Stimulated activated CD4-positive, alpha-beta T cell treated with anti-CD3 and anti-CD28 coated beads, Interleukin-12 subunit alpha, Interleukin-12 subunit beta, amount 100 ng/mL, for 24 hours (primary cell): ENCODE measurements around the gene EP300.
"Not testable (repeated sequence)": the region's sequence is repeated elsewhere in the genome, so short reads cannot be mapped to it uniquely, and the experiment has no call there.

ENCODE experiments used
- DNase-seq, 2 experiments: peaks; one replicate each; pipeline ENCODE4 v3.0.0-alpha.2; 2020; ENCODE audit warnings: low read depth in 2 of 2

The EP300 gene

GRCh38 chr22:41147722-41148121 is 55.3 kb downstream of the EP300 start:
- no peak for DNase-seq

DNA sequence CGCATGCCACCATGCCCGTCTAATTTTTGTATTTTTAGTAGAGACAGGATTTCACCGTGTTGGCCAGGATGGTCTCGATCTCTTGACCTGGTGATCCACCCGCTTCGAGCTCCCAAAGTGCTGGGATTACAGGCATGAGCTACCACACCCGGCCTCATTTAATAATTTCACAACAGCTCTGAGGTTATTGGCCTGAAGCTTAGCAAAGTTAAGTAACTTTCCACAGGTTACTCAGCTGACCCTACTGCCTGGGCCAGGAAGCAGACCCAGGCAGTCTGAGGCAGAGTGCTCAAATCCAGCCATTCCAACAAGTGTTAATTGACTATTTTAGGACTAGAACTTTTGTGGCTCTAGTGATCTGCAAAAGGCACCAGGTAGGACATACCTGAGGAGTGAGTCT is 60.5 kb downstream of the EP300 start:
- DNase-seq = no peak

DNA sequence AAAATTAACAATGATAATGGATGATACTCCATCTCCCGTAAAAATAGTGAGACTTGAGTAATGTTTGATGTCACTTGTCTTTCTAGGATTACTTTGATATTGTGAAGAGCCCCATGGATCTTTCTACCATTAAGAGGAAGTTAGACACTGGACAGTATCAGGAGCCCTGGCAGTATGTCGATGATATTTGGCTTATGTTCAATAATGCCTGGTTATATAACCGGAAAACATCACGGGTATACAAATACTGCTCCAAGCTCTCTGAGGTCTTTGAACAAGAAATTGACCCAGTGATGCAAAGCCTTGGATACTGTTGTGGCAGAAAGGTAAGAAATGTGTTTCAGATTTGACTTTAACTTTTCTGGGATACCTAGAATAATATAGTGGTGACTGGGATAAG is 64.7 kb downstream of the EP300 start:
- no peak for DNase-seq

GRCh38 chr22:41169157-41169556 is 76.8 kb downstream of the EP300 start:
- no peak for DNase-seq

DNA sequence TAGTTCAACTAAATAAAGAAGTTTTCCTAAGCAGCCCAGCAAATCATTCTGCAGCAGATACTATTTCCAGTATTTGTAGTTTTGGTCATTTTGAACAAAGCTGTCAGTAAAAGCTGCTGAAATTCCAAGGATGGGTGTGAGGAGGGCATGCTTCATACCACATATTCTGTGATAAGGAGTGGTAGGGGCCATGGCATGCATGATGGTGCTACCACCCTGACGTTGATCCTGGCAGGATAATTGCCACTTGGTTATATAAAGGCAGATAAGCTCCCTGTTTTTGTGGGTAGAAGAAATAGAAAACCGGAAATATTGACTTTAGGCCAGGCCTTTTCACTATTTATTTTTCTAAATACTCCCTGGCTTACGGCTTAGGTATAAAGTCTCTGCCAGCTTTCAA is 79.6 kb downstream of the EP300 start:
- DNase-seq = no peak

- DNase-seq = no peak
These were observed 83.2 kb downstream of the EP300 start for GRCh38 chr22:41175546-41175945.

GRCh38 chr22:41177040-41177621 is 84.7 kb downstream of the EP300 start:
- DNase-seq = no peak

- no peak for DNase-seq
These were observed 85.4 kb downstream of the EP300 start for GRCh38 chr22:41177622-41178424.

DNA sequence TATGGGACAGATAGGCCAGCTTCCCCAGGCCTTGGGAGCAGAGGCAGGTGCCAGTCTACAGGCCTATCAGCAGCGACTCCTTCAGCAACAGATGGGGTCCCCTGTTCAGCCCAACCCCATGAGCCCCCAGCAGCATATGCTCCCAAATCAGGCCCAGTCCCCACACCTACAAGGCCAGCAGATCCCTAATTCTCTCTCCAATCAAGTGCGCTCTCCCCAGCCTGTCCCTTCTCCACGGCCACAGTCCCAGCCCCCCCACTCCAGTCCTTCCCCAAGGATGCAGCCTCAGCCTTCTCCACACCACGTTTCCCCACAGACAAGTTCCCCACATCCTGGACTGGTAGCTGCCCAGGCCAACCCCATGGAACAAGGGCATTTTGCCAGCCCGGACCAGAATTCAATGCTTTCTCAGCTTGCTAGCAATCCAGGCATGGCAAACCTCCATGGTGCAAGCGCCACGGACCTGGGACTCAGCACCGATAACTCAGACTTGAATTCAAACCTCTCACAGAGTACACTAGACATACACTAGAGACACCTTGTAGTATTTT is 86.1 kb downstream of the EP300 start:
- DNase-seq = no peak

DNA sequence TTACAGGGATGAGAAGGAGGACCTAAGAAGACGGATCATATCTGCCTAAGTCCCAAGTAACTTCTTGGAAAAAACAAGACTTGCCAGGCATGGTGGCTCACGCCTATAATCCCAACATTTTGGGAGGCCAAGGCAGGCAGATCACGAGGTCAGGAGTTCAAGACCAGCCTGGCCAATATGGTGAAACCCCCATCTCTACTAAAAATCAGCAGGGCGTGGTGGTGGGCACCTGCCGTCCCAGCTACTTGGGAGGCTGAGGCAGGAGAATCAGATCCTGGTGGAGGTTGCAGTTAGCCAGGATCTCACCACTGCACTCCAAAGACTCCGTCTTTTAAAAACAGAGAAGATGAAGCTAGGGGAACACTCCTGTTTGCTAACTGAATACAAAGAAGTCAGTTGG is 88.0 kb downstream of the EP300 start:
- DNase-seq = not testable (repeated sequence)

- no peak for DNase-seq
These were observed 88.5 kb downstream of the EP300 start for GRCh38 chr22:41180926-41181325.

DNA sequence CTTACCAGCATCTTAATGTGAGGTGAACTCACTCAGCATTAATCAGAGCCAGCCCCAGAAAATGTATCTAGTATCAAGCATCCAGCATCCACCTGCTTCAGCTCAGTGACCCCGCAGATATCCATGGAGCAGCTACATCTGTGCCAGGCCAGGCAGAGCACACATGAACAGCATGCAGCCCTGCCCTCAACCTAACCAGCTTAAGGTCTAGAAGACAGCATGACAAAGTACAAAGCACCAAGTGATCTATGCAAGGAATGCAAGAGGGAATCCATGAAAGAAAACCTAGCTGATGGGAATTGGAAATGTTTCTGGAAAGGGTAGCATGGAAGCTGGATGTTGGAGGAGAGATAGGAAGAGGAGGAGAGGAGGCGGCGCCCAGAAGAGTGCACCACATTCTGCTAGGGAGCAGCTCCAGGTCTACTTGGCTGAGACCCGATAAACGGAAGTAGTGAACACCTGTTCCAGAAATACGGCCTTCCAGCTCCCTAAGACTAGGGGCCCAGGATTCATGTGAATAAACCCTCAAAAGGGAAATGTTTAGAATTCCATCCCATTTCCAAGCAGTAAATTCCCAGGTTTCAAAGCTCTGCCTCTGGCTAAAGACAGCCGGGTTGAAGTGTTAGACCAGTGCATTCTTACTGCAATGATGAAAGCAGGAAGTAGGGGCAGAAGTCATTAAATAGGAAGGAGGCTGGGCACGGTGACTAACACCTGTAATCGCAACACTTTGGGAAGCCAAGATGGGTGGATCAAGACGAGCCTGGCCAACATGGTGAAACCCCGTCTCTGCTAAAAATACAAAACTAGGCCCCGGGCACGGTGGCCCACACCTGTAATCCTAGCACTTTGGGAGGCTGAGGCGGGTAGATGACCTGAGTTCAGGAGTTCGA is 89.2 kb downstream of the EP300 start:
- DNase-seq = no peak

DNA sequence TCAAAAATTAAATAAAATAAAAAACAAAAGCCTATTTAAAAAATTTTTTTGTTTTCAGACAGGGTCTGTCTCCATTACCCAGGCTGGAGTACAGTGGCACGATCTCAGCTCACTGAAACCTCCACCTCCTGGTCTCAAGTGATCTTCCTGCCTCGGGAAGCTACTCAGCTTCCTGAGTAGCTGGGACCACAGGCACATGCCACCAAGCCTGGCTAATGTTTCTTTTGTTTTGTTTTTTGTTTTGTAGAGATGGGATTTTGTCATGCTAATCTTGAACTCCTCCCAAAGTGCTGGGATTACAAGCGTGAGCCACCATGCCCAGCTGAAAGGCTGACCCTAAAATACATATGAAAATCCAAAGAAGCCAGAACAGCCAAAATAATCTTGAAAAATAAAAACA is 92.3 kb downstream of the EP300 start:
- DNase-seq = no peak

- DNase-seq = no peak
These were observed 99.1 kb downstream of the EP300 start for GRCh38 chr22:41191467-41191866.

DNA sequence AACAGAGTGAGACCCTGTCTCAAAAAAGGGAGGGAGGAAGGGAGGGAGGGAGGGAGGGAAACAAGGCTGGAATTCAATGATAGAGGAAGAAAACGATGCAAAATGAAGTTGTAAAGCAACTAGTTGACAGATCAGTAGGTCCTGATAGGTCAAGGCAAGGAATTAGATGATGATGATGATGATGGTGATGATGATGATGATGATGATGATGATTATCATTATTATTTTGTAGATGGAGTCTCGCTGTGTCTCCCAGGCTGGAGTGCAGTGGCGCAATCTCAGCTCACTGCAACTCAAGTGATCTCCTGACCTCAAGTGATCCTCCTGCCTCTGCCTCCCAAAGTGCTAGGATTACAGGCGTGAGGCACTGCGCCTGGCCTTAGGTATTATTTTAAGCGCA is 101.4 kb downstream of the EP300 start:
- DNase-seq = no peak

DNA sequence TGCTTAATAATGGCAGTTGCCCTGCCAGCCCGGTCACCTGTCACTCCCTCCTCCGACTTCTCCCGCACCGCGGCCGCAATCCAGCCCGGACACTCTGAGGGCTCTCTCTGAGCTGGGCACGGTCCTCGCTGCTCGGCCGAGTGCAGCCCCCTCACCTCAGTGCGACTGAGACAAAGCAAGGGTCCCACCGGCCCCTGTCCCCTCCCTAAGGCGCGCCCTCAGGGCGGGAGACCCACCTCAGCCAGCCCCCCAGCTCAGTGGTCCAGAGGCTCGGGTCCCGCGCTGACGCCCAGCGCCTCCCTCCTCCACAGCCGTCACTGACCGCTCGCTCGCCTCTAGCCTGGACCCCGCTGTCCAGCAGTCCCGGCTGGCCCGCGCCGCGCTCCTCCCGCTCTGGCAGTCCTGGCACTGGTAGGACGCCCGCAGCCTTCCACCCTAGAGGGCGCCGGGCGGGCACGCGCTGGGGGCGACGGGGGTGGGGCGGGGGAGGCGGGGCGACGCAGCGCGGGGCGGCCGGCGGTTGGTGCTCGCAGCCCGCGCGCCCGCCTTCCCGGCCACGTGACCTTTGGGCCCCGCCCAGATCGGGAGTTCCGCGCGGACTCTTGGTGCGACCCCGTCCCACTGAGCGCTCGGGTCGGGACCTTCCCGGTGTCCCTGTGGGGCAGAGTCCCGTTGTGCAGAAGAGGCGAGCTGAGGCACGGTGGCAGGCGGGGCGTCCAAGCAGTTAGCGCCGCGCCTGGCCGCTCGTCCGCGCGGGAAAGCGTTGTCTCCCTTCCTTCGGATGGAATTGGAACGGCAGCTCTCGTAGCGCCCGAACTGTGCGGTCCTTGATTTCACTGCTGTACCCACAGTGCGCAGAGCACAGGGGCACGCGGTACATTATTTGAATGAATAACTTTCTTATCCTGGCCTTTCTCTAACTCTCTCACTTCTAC is 104.9 kb downstream of the EP300 start:
- peak; percentile 61 to 80 for DNase-seq

DNA sequence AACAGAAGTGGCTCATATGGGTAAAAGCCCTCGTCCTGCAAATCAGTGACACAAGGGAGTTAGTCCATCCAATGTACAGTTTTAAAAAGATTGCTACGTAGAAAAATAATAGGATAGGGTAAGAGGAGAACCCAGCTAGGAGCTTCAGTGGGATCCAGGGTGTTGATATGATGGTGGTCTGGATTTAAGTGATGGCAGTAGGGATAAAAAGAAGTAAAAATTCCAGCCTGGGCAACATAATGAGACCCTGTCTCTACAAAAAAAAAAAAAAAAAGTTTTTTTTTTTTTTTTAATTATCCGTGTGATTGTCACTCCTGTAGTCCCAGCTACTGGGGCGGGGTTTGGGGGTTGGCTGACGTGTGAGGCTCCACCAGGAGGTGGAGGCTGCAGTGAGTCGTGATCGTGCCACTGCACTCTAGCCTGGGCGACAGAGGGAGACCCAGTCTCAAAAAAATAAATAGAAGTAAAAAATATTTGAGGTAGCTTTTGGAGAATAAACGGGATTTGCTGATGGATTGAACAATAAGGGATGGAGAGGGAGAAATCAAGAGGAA is 105.7 kb downstream of the EP300 start:
- peak in 1 of 2 experiments; percentile 57 for DNase-seq

DNA sequence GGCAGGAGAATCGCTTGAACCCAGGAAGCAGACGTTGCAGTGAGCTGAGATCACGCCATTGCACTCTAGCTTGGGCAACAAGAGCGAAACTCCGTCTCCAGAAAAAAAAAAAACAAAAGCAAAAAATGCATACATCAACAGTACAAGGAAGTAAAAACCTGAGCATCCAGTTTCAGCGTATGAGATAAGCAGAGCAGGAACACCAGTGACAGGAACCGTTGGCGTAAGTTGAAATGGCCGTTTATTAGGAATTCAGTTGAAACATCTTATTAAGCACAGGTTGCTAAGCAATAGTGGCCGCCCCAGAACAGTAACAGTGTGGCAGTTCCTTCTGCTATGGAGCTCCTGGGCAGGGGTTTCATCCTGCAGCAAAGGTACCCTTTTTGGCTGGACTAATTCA is 108.7 kb downstream of the EP300 start:
- DNase-seq = no peak

GRCh38 chr22:41203118-41203517 is 110.7 kb downstream of the EP300 start:
- no peak for DNase-seq

GRCh38 chr22:41204066-41204465 is 111.7 kb downstream of the EP300 start:
- no peak for DNase-seq
